Measurements from ENCODE around the gene SERPINA10.

Gene SERPINA10

DNA sequence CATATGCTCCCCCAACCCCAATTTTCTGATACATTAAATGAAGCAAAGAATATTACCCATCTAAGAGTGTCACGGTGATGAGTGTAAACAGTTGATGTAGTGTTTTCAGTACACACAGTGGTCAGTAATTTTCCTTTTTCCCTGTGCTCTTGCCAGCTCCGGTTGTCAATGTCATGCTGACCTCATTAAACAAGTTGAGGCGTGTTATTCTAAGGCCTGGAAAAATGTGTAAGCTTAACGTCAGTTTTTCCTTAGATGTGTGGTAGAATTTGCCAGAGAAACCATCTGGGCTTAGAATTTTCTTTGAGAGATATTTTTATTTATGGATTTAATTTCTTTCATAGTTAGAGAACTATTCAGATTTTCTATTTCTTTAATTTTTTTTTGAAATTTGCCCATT is 41.8 kb upstream of the SERPINA10 start:
- H3K9me3 ChIP-seq (ENCODE audit: low read length), result no peaks in the 10 kb centered on the region
- H4K20me1 ChIP-seq (ENCODE audit: insufficient read depth, low read length), result no peaks in the 10 kb centered on the region
- TF ChIP-seq EZH2 (IDR thresholded peaks at IDR 0.05; ENCODE audit: borderline replicate concordance, low read length), result no peak
- no peak for TF ChIP-seq CTCF (IDR thresholded peaks at IDR 0.05; ENCODE audit: low read length)
- H3K4me2 ChIP-seq (ENCODE audit: low read length), result no peak overlapping the region
- no peak overlapping the region for H3K27ac ChIP-seq (ENCODE audit: low read depth, low read length, poor library complexity, severe bottlenecking)
- H3K27me3 ChIP-seq (ENCODE audit: insufficient read depth, low read length), result no peaks in the 10 kb centered on the region
- H3F3A ChIP-seq (ENCODE audit: insufficient read depth, low read length), result no peaks in the 10 kb centered on the region
- no peaks in the 10 kb centered on the region for H3K79me2 ChIP-seq (ENCODE audit: insufficient read depth, low read length)
- H3K9me2 ChIP-seq (ENCODE audit: low read depth, low read length), result no peaks in the 10 kb centered on the region; the same call in 1 of the 2 replicates
- no peaks in the 10 kb centered on the region for H3K36me3 ChIP-seq (ENCODE audit: insufficient read depth, low read length)
- no peak overlapping the region for H2AFZ ChIP-seq (ENCODE audit: low read length)
- H3K9ac ChIP-seq (ENCODE audit: low read length), result no peak overlapping the region
- H3K4me1 ChIP-seq (ENCODE audit: insufficient read depth, low read length, severe bottlenecking), result no peaks in the 10 kb centered on the region
- no peak overlapping the region for H3K4me3 ChIP-seq (ENCODE audit: low read depth, low read length, poor library complexity, severe bottlenecking)

DNA sequence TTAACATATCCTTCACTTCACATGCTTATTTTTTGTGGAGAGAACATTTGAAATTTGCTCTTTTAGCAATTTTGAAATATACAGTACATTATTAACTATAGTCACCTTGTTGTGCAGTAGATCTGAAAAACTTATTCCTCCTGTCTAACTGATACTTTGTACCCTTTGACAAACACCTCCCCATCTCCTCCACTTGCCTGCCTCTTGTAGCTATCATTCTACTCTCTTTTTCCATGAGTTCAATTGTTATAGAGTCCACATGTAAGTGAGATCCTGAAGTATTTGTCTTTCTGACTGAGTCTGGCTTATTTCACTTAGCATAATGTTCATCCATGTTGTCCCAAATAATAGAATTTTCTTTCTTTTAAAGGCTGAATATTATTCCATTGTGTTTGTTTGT is 39.5 kb upstream of the SERPINA10 start:
- no peaks in the 10 kb centered on the region for H3K27me3 ChIP-seq (ENCODE audit: insufficient read depth, low read length)
- no peaks in the 10 kb centered on the region for H3K79me2 ChIP-seq (ENCODE audit: insufficient read depth, low read length)
- H2AFZ ChIP-seq (ENCODE audit: low read length), result no peak overlapping the region
- no peaks in the 10 kb centered on the region for H3K9me3 ChIP-seq (ENCODE audit: low read length)
- H3K27ac ChIP-seq (ENCODE audit: low read depth, low read length, poor library complexity, severe bottlenecking), result no peak overlapping the region
- H3K9me2 ChIP-seq (ENCODE audit: low read depth, low read length), result no peaks in the 10 kb centered on the region; the same call in 1 of the 2 replicates
- H3F3A ChIP-seq (ENCODE audit: insufficient read depth, low read length), result no peaks in the 10 kb centered on the region
- H3K4me1 ChIP-seq (ENCODE audit: insufficient read depth, low read length, severe bottlenecking), result no peaks in the 10 kb centered on the region
- H3K4me3 ChIP-seq (ENCODE audit: low read depth, low read length, poor library complexity, severe bottlenecking), result no peak overlapping the region
- no peak overlapping the region for H3K9ac ChIP-seq (ENCODE audit: low read length)
- H4K20me1 ChIP-seq (ENCODE audit: insufficient read depth, low read length), result no peaks in the 10 kb centered on the region
- no peaks in the 10 kb centered on the region for H3K36me3 ChIP-seq (ENCODE audit: insufficient read depth, low read length)
- TF ChIP-seq CTCF (IDR thresholded peaks at IDR 0.05; ENCODE audit: low read length) (no peak), EZH2 (IDR thresholded peaks at IDR 0.05; ENCODE audit: borderline replicate concordance, low read length) (no peak)
- H3K4me2 ChIP-seq (ENCODE audit: low read length), result no peak overlapping the region

GRCh38 chr14:94332063-94332583 is 39.1 kb upstream of the SERPINA10 start:
- no peak overlapping the region for H3K4me2 ChIP-seq (ENCODE audit: low read length)
- H3K36me3 ChIP-seq (ENCODE audit: insufficient read depth, low read length), result no peaks in the 10 kb centered on the region
- no peaks in the 10 kb centered on the region for H4K20me1 ChIP-seq (ENCODE audit: insufficient read depth, low read length)
- no peak for TF ChIP-seq EZH2 (IDR thresholded peaks at IDR 0.05; ENCODE audit: borderline replicate concordance, low read length)
- no peak for TF ChIP-seq CTCF (IDR thresholded peaks at IDR 0.05; ENCODE audit: low read length)
- no peaks in the 10 kb centered on the region; the same call in 1 of the 2 replicates for H3K9me2 ChIP-seq (ENCODE audit: low read depth, low read length)
- no peaks in the 10 kb centered on the region for H3K27me3 ChIP-seq (ENCODE audit: insufficient read depth, low read length)
- no peaks in the 10 kb centered on the region for H3K4me1 ChIP-seq (ENCODE audit: insufficient read depth, low read length, severe bottlenecking)
- no peaks in the 10 kb centered on the region for H3K9me3 ChIP-seq (ENCODE audit: low read length)
- no peak overlapping the region for H3K9ac ChIP-seq (ENCODE audit: low read length)
- no peaks in the 10 kb centered on the region for H3K79me2 ChIP-seq (ENCODE audit: insufficient read depth, low read length)
- H3F3A ChIP-seq (ENCODE audit: insufficient read depth, low read length), result no peaks in the 10 kb centered on the region
- no peak overlapping the region for H2AFZ ChIP-seq (ENCODE audit: low read length)
- H3K4me3 ChIP-seq (ENCODE audit: low read depth, low read length, poor library complexity, severe bottlenecking), result no peak overlapping the region
- H3K27ac ChIP-seq (ENCODE audit: low read depth, low read length, poor library complexity, severe bottlenecking), result no peak overlapping the region

Measured in OCI-LY1 (cell line).